Loucy (cell line): ENCODE measurements around the gene AACS.

Source experiments
- H2AFZ ChIP-seq: fragments of 200-600 bp; sonication (generic); 2 replicates; pipeline ENCODE4 v1.6.0; 2016; ENCODE audit warnings: antibody characterized with exemption, mild to moderate bottlenecking, low read length, moderate library complexity
- H3F3A ChIP-seq: fragments of 200-600 bp; 2 replicates; pipeline ENCODE4 v1.6.0; 2016; ENCODE audit warnings: antibody characterized with exemption, low read depth, mild to moderate bottlenecking
- H3K27me3 ChIP-seq: fragments of 200-600 bp; sonication (generic); 2 replicates; pipeline ENCODE4 v1.6.1; 2014; ENCODE audit warnings: low read length, mild to moderate bottlenecking; ENCODE audit not compliant: insufficient read depth, poor library complexity, severe bottlenecking
- H3K36me3 ChIP-seq: fragments of 200-600 bp; sonication (generic); 2 replicates; pipeline ENCODE4 v1.6.1; 2016; ENCODE audit warnings: low read length; ENCODE audit not compliant: insufficient read depth
- H3K4me1 ChIP-seq: fragments of 200-600 bp; sonication (generic); 2 replicates; pipeline ENCODE4 v1.5.1; 2014; ENCODE audit warnings: low read length, mild to moderate bottlenecking; ENCODE audit not compliant: insufficient read depth, poor library complexity, severe bottlenecking
- H3K4me2 ChIP-seq: fragments of 200-600 bp; sonication (generic); 2 replicates; pipeline ENCODE4 v1.6.0; 2014; ENCODE audit warnings: antibody characterized with exemption, low read length, low read depth, mild to moderate bottlenecking; ENCODE audit not compliant: poor library complexity, severe bottlenecking
- H3K4me3 ChIP-seq: fragments of 200-600 bp; sonication (generic); 2 replicates; pipeline ENCODE4 v1.5.1; 2014; ENCODE audit warnings: low read length, mild to moderate bottlenecking, mixed read lengths; ENCODE audit not compliant: poor library complexity, severe bottlenecking
- H3K79me2 ChIP-seq: fragments of 200-600 bp; sonication (generic); 2 replicates; pipeline ENCODE4 v1.6.1; 2014; ENCODE audit warnings: low read length; ENCODE audit not compliant: insufficient read depth
- H3K9ac ChIP-seq: fragments of 200-600 bp; sonication (generic); 2 replicates; pipeline ENCODE4 v1.6.0; 2014; ENCODE audit warnings: mild to moderate bottlenecking, low read depth, low read length, moderate library complexity; ENCODE audit not compliant: poor library complexity, severe bottlenecking
- H3K9me2 ChIP-seq: fragments of 200-600 bp; sonication (generic); replicated peaks from 2 replicates; pipeline ENCODE4 v1.6.1; 2016; ENCODE audit warnings: low read depth, low read length, mixed read lengths
- H3K9me3 ChIP-seq: fragments of 200-600 bp; sonication (generic); 2 replicates; pipeline ENCODE4 v1.6.1; 2014; ENCODE audit warnings: mild to moderate bottlenecking, antibody characterized with exemption, low read length, low read depth; ENCODE audit not compliant: insufficient read depth
- H4K20me1 ChIP-seq: fragments of 200-600 bp; sonication (generic); 2 replicates; pipeline ENCODE4 v1.6.0; 2014; ENCODE audit warnings: antibody characterized with exemption, low read length, mild to moderate bottlenecking; ENCODE audit not compliant: insufficient read depth, poor library complexity, severe bottlenecking
- CTCF ChIP-seq: fragments of 200-600 bp; sonication (generic); conservative IDR thresholded peaks from 2 replicates; pipeline ENCODE4 v1.5.1; 2014; ENCODE audit warnings: mild to moderate bottlenecking, antibody characterized with exemption, low read length
- EZH2phosphoT487 ChIP-seq: fragments of 200-600 bp; IDR thresholded peaks from 2 replicates; pipeline ENCODE4 v1.6.1; 2018; ENCODE audit warnings: antibody characterized with exemption, mild to moderate bottlenecking, moderate library complexity, borderline replicate concordance

AACS gene

GRCh38 chr12:125172231-125172850 is 107.1 kb downstream of the AACS start:
- Histone ChIP-seq H3K4me3 (no peak overlapping the region), H3K4me2 (no peak overlapping the region), H3K4me1 (no peaks in the 10 kb centered on the region), H3K9ac (no peak overlapping the region), H3F3A (no peaks in the 10 kb centered on the region), H3K36me3 (no peaks in the 10 kb centered on the region), H3K79me2 (no peaks in the 10 kb centered on the region), H4K20me1 (no peaks in the 10 kb centered on the region), H3K9me3 (no peaks in the 10 kb centered on the region), H3K9me2 (no peaks in the 10 kb centered on the region), H3K27me3 (no peaks in the 10 kb centered on the region), H2AFZ (no peak overlapping the region)
- no peak for TF ChIP-seq CTCF
- no peak for TF ChIP-seq EZH2phosphoT487

GRCh38 chr12:125175576-125175975 is 110.3 kb downstream of the AACS start:
- no peak overlapping the region for H2AFZ ChIP-seq
- H4K20me1 ChIP-seq, result no peaks in the 10 kb centered on the region
- no peaks in the 10 kb centered on the region for H3K4me1 ChIP-seq
- H3K9me2 ChIP-seq, result no peaks in the 10 kb centered on the region
- no peak overlapping the region for H3K4me2 ChIP-seq
- no peaks in the 10 kb centered on the region for H3K27me3 ChIP-seq
- no peak overlapping the region for H3K9ac ChIP-seq
- H3K4me3 ChIP-seq, result no peak overlapping the region
- no peaks in the 10 kb centered on the region for H3K79me2 ChIP-seq
- H3K36me3 ChIP-seq, result no peaks in the 10 kb centered on the region
- H3K9me3 ChIP-seq, result no peaks in the 10 kb centered on the region
- TF ChIP-seq EZH2phosphoT487 (no peak), CTCF (no peak)
- no peaks in the 10 kb centered on the region for H3F3A ChIP-seq

- Histone ChIP-seq H2AFZ (no peak overlapping the region), H3K4me2 (no peak overlapping the region), H3K9ac (no peak overlapping the region), H3K27me3 (no peaks in the 10 kb centered on the region), H3K36me3 (no peaks in the 10 kb centered on the region), H4K20me1 (no peaks in the 10 kb centered on the region), H3K4me1 (no peaks in the 10 kb centered on the region), H3K9me2 (no peaks in the 10 kb centered on the region), H3K9me3 (no peaks in the 10 kb centered on the region), H3F3A (no peaks in the 10 kb centered on the region), H3K79me2 (no peaks in the 10 kb centered on the region), H3K4me3 (no peak overlapping the region)
- TF ChIP-seq EZH2phosphoT487 (no peak), CTCF (no peak)
Observed at GRCh38 chr12:125178222-125178621, 113.0 kb downstream of the AACS start.
